ENCODE data around the gene ASIC2.

ASIC2 gene

DNA sequence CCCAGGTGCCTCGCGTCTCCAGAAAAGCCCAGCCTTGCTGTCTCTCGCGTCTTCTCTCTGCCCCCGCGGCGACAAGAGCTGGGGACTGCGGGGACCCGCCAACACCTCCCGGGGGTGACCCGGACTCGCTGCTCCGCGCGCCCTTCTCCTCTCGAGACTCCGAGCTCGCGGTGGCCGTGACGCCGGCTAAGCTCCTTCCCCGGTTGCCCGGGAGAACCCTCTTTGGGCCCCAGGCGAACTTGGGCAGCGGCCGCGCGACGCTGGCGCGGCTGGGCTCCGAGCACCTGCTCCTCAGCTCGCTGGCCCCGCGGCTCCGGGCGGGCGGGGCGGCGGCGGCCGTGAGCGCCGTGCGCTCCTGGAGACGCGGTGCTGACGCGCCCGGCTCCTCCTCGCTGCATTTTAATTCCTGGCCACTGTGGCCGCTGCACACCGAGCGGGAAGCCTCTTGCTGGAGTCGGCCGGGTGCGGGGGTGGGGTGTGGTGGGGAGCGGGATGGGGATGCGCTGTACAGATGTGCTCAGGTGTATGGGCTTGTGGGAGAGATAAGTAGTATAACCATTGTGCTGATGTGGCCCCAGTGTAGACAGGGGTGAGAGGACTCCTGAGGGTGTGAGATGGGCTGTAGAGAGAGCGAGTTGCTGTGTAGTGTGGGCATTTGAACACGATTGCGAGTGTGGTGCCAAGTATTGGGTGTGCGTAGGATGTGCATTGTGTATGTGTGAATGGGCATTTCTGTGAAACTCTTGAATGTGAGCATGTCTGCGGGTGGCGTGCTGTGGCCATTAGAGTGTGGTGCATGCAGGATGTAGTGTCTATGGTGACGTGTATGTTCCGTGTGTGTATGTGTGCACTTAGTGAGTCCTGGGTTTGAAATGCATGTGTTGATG is at the start of gene ASIC2:
ASIC2 (minus strand) TSS at position 315 of the 887 bp plus-strand sequence.
- no peak for DNase-seq (ENCODE audit: low read depth in 3 of 3)

DNA sequence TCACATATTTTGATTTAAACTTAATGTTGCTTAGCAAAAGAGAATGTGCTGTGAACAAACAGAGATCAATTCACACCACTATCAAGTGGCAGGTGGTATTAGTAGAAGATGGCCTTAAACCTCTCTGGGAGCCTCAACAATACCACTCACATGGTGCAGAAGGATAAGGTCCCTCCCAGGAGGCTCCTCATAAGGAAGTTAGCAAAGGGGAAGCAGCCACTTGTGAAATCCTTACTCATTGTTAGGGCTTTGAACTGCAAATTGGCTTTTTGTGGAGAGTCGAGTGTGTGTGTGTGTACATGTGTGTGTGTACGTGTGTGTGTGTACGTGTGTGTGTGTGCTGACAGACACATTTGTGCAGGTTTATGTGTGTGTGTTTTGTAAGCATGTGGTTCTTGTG is 48.9 kb upstream of the ASIC2 start:
- no peak for DNase-seq (ENCODE audit: low read depth in 3 of 3)

GRCh38 chr17:33338242-33338641 is 45.1 kb upstream of the ASIC2 start:
- DNase-seq (ENCODE audit: low read depth in 3 of 3) = no peak

- DNase-seq (ENCODE audit: low read depth in 3 of 3) = no peak
Observed at GRCh38 chr17:33335491-33336173, 42.5 kb upstream of the ASIC2 start.

- DNase-seq (ENCODE audit: low read depth in 3 of 3) = no peak
Observed at GRCh38 chr17:33334703-33335102, 41.6 kb upstream of the ASIC2 start.

- no peak for DNase-seq (ENCODE audit: low read depth in 3 of 3)
Observed at GRCh38 chr17:33330877-33331276, 37.8 kb upstream of the ASIC2 start.

DNA sequence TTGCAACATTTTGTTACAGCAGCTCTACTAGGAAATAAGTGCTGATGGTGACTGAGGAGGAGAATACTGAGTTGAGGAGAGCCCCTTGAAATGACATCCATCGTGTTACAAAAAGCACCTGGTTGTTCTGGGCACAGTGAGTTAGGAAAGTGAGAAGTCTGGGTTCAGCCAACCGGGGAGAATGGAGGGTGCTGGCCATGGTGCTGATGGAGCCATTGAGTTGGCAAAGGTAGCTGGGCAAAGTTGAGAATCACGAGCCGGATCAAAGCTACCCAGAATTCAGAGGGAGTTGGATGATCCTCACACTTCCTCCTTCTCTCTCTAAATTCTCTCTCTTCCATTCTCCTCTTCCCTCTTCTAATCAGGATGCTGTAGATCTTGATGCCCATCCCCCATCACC is 35.0 kb upstream of the ASIC2 start:
- no peak for DNase-seq (ENCODE audit: low read depth in 3 of 3)

- no peak for DNase-seq (ENCODE audit: low read depth in 3 of 3)
Observed at GRCh38 chr17:33324736-33325135, 31.6 kb upstream of the ASIC2 start.

- DNase-seq (ENCODE audit: low read depth in 3 of 3) = no peak
Observed at GRCh38 chr17:33322063-33322462, 29.0 kb upstream of the ASIC2 start.

GRCh38 chr17:33318241-33318640 is 25.1 kb upstream of the ASIC2 start:
- DNase-seq (ENCODE audit: low read depth in 3 of 3) = no peak

GRCh38 chr17:33316746-33317145 is 23.7 kb upstream of the ASIC2 start:
- no peak for DNase-seq (ENCODE audit: low read depth in 3 of 3)

GRCh38 chr17:33310296-33310695 is 17.2 kb upstream of the ASIC2 start:
- DNase-seq (ENCODE audit: low read depth in 3 of 3) = no peak

- no peak for DNase-seq (ENCODE audit: low read depth in 3 of 3)
Observed at GRCh38 chr17:33303254-33303653, 10.2 kb upstream of the ASIC2 start.

DNA sequence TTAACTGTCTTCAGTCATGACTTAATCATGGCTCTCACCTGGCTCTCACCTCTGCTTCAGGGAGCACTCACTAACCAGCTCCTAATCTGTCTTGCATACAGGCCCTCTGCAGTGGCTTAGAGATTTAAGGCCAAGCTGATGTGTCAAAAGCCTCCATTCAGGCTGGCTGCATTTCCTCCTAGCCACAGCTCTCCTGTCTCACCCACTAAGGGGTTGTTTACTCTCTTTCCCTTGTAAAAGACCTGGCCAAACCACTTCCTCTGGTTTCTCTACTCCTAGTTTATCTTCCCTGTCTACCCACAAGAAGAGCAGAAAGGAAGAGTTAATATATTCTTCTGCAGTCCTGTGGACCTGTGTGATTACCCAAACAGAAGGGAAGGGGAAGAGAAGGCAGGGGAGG is 9.3 kb upstream of the ASIC2 start:
- DNase-seq (ENCODE audit: low read depth in 3 of 3) = no peak

GRCh38 chr17:33300241-33300640 is 7.1 kb upstream of the ASIC2 start:
- DNase-seq (ENCODE audit: low read depth in 3 of 3) = no peak

- no peak for DNase-seq (ENCODE audit: low read depth in 3 of 3)
Observed at GRCh38 chr17:33299115-33299514, 6.0 kb upstream of the ASIC2 start.

DNA sequence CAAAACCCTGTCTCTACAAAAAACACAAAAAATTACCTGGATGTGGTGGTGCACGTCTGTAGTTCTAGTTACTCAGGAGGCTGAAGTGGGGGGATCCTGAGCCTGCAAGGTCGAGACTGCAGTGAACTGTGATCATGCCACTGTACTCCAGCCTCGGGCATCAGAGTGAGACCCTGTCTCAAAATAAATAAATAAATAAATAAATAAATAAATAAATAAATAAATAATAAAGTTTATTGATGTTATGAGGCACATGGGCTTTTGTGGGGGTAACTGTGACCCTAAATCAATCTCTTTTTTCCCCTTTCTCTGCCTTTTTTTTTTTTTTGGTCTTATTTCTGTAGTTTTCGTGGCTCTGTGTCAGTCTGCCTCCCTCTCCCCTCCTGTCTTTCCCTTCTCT is 4.5 kb upstream of the ASIC2 start:
- no peak for DNase-seq (ENCODE audit: low read depth in 3 of 3)

DNA sequence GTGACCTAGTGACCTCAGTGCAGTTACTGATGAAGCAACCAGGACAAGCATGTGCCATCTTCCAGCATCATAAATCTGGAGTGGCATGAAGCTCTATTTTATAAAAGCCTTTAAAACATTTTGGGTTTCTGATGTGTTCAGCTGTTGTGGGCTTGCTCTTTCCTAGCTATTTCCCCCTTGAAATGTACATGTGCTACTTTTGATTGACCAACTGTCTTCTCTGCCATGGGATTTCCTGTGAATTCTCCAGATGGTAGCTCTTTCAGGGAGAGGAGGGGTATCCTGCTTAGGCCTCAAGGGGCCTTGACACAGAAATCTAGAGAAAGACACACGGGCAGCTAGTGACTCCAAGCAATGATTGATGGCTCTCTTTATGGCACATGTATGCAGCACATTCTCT is 1.9 kb upstream of the ASIC2 start:
- no peak for DNase-seq (ENCODE audit: low read depth in 3 of 3)

DNA sequence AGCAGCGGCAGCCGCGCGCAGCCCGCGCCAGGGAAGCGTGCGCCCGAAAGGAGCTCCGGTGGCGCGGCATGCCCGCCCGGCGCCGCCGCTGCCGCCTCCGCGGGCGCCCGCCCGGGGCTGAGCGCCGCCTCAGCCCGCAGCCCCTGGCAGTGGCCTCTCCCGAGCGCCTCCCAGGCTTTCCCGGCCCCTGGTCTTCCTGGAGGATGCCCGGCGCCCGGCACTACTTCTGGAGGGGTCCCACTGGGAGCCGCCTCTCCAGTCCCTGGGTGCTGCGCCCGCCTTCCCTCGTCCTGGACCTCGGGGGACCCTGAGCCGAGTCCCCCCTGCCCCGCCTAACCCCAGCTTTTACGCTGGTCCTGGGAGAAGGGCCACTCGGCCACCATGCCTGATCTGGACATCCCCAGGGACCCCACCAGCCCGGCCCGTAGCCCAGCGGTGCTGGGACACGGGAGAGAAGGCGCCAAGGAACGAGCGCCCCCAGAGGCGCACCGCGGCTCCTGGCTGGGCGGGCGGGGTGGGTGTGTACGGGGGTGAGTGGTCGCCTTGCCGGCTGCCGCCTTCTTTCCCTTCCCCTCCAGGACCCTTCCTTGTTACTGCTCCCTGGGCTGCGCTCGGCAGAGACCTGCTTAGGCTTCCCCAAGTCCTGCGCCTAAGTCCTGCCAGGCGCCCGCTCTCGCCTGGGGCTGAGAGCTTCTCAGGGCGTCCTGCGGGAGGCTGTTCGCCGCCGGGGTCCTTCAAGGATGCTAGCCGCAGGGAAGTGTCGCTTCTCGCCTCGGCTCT is 704 bp downstream of the ASIC2 start:
- DNase-seq (ENCODE audit: low read depth in 3 of 3) = no peak

- no peak for DNase-seq (ENCODE audit: low read depth in 3 of 3)
Observed at GRCh38 chr17:33291248-33292200, 1.6 kb downstream of the ASIC2 start.

DNA sequence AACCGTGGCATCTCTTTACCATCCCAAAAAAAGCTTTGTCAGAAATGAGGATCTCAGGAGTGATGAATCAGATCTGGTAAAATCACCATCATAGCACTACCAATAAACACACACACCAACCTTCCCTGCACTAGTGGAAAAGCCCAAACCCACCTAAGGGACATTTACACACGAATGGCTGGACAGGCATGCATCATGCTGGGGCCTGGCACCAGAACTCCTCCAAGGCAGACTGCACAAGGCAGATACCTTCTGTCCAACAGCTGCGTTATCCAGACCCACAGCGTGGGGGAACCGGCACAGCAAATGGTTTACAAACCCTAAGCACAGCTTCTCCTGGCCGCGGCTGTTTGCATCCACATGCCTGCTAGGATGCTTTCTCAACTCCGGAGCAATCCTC is 2.8 kb downstream of the ASIC2 start:
- DNase-seq (ENCODE audit: low read depth in 3 of 3) = no peak

Measured in stimulated activated CD4-positive, alpha-beta T cell treated with anti-CD3 and anti-CD28 coated beads, TNF-alpha, amount 100 ng/mL, for 4 hours (primary cell).